Activated B cell treated with CpG ODN at 0.5 μM for 24 hours (primary cell): Measurements from ENCODE around the gene PLCD4. TPM values are rescaled to one million over a fixed set of nuclear protein-coding genes. Genes with fewer than 3 reads are reported as not detected.
A peak's percentile ranks its signal among the peaks of the same experiment; 100 is the strongest.

Experiments
- ATAC-seq: fragments of 200-7000 bp; cut with Tn5 transposase; one replicate; pipeline ENCODE4 v1.10.0; 2021; ENCODE audit warnings: low read depth, mild to moderate bottlenecking, moderate library complexity
- CTCF ChIA-PET: fragments of 350-600 bp; sonication (Branson Sonifier 250); formaldehyde crosslinking; loops from one replicate; lab custom pipeline; 2021; ENCODE audit warnings: antibody characterized with exemption; lab: Charles Lee
- POLR2A ChIA-PET: fragments of 350-600 bp; sonication (Branson Sonifier 250); formaldehyde crosslinking; loops from one replicate; lab custom pipeline; 2021; ENCODE audit warnings: antibody characterized with exemption; lab: Charles Lee
- DNase-seq: peaks from one replicate; pipeline ENCODE4 v3.0.0; 2022
- H3K27ac Mint-ChIP-seq: one replicate; pipeline ENCODE4 v1.8.0; 2020; ENCODE audit warnings: mixed read lengths
- H3K27me3 Mint-ChIP-seq: one replicate; pipeline ENCODE4 v1.8.0; 2021; ENCODE audit warnings: mixed read lengths
- H3K36me3 Mint-ChIP-seq: one replicate; pipeline ENCODE4 v1.8.0; 2021; ENCODE audit warnings: low read depth, mixed read lengths
- H3K4me1 Mint-ChIP-seq: one replicate; pipeline ENCODE4 v1.8.0; 2021; ENCODE audit warnings: mixed read lengths
- H3K4me3 Mint-ChIP-seq: one replicate; pipeline ENCODE4 v1.8.0; 2020; ENCODE audit warnings: mild to moderate bottlenecking, mixed read lengths
- H3K9me3 Mint-ChIP-seq: one replicate; pipeline ENCODE4 v1.8.0; 2020; ENCODE audit warnings: mixed read lengths
- intact Hi-C: fragments of 100-400 bp; cut with micrococcal nuclease; formaldehyde crosslinking; loops from one replicate; pipeline ENCODE4 v1.15.1; 2024
- total RNA-seq: library from RNA; stranded (reverse); gene quantifications from 2 replicates; pipeline ENCODE4 v1.2.3, GENCODE V29; 2022
- TF ChIP-seq, protein P1 (sequence below): fragments of 200-600 bp; IDR thresholded peaks from one replicate; pipeline ENCODE4 v1.8.0; 2022; ENCODE audit warnings: antibody characterized with exemption, mild to moderate bottlenecking

The PLCD4 gene
- total RNA-seq, 1 donor from 2014 or later = 0.64 TPM

DNA sequence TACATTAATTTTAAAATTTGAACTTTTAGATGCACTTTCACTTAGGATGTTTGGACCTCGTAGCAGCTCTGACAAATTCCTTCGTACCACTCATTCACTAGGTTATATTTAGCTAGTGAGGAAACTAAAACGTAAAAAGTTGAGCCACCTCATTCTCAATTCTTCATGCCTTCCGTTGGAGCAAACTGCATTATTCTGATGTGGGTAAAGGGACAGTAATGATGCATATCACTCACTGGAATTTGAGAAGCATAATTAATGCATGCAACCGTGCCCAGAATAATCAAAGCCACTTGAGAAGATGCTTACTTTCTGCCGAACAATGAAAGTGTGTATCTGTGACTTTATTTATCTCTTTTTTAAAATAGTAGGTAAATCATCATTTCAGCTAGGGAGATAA lies 36.8 kb upstream of the PLCD4 start:
- TF ChIP-seq, protein P1, sequence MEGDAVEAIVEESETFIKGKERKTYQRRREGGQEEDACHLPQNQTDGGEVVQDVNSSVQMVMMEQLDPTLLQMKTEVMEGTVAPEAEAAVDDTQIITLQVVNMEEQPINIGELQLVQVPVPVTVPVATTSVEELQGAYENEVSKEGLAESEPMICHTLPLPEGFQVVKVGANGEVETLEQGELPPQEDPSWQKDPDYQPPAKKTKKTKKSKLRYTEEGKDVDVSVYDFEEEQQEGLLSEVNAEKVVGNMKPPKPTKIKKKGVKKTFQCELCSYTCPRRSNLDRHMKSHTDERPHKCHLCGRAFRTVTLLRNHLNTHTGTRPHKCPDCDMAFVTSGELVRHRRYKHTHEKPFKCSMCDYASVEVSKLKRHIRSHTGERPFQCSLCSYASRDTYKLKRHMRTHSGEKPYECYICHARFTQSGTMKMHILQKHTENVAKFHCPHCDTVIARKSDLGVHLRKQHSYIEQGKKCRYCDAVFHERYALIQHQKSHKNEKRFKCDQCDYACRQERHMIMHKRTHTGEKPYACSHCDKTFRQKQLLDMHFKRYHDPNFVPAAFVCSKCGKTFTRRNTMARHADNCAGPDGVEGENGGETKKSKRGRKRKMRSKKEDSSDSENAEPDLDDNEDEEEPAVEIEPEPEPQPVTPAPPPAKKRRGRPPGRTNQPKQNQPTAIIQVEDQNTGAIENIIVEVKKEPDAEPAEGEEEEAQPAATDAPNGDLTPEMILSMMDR = no peak
- DNase-seq (no peak), ATAC-seq (no peak)
- no peaks in the 10 kb centered on the region for H3K27me3 Mint-ChIP-seq
- no peaks in the 10 kb centered on the region for H3K9me3 Mint-ChIP-seq
- H3K27ac Mint-ChIP-seq = peak overlapping the region; percentile 47
- peaks cover 61% of the 10 kb centered on the region for H3K36me3 Mint-ChIP-seq
- H3K4me3 Mint-ChIP-seq = peak overlapping the region; percentile 97
- peaks cover 45% of the 10 kb centered on the region for H3K4me1 Mint-ChIP-seq
- intact Hi-C loops = no loop called here
- ChIA-PET POLR2A (interaction anchor here (0.5 to 0.7 kb wide), 3 partner anchors 87 to 817 kb away, joined by 3 to 5 read pairs (median 4); no protein-coding TSS in a partner anchor), CTCF (no interaction called here)

DNA sequence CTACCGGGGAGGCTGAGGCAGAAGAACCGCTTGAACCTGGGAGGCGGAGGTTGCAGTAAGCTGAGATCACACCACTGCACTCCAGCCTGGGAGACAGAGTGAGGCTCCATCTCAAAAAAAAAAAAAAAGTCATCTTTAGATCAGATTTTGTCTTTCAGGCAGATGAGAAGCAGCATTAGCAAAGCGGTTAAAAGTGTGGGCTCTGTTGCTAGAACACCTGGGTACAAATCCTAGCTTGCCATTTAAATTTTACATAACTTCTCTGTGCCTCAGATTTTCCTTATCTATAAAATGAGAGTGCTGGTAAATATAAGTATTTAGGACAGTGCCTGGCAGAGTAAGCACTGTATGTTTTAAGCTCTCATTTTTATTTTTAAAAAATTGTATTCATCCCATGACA lies 30.8 kb upstream of the PLCD4 start:
- Mint-ChIP-seq H3K4me1 (peaks cover 24% of the 10 kb centered on the region), H3K4me3 (no peak overlapping the region), H3K36me3 (peaks cover 50% of the 10 kb centered on the region), H3K9me3 (no peaks in the 10 kb centered on the region), H3K27me3 (no peaks in the 10 kb centered on the region), H3K27ac (no peak overlapping the region)
- intact Hi-C loops = no loop called here
- TF ChIP-seq, protein P1 = no peak
- ChIA-PET CTCF (no interaction called here), POLR2A (interaction anchor here (1.0 kb wide), 1 partner anchor 169 kb away, joined by 3 read pairs; no protein-coding TSS in a partner anchor)
- DNase-seq = no peak
- ATAC-seq = no peak

DNA sequence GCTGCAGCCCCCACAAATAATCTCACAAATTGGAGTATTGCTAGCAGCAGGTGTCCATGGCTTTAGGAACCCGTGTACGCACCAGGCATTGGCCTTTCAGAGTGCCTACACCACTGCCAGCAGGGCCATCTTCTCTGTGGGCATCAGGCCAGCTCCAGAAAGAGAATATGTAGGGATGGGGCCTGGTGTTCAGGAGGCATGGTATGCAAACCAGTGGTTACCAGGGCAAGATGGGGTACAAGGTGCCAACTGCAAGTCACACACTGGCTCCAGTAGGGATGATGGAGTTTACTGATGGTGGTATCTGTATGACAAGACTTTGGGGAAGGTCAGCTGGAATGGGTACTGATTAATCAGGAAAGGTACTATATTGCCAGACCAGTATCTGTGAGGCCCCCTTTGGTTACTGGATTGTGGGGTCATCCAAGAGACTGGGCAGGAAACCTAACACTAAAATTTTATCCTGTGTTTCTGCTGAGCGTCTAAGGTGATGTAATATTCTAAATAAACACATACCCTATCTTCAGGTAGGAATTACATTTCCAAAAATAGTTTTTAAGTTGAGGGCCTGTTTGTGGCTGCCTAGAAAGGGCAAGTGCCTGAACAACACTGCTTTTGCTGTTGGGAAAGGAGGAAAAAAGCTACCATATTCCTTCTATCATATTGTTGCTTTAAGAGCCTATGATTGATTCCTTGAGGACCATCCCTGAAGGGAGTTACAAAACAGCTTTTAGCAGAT lies 30.0 kb upstream of the PLCD4 start:
- Mint-ChIP-seq H3K36me3 (peaks cover 51% of the 10 kb centered on the region), H3K9me3 (no peaks in the 10 kb centered on the region), H3K4me3 (no peak overlapping the region), H3K27ac (no peak overlapping the region), H3K27me3 (no peaks in the 10 kb centered on the region), H3K4me1 (peaks cover 24% of the 10 kb centered on the region)
- ChIA-PET CTCF (no interaction called here), POLR2A (interaction anchor here (1.0 to 1.4 kb wide), 2 partner anchors 82 to 169 kb away, joined by 3 read pairs; partner anchors contain the start of genes BCS1L and ZNF142)
- ATAC-seq (no peak), DNase-seq (no peak)
- intact Hi-C loops = no loop called here
- TF ChIP-seq, protein P1 = no peak

DNA sequence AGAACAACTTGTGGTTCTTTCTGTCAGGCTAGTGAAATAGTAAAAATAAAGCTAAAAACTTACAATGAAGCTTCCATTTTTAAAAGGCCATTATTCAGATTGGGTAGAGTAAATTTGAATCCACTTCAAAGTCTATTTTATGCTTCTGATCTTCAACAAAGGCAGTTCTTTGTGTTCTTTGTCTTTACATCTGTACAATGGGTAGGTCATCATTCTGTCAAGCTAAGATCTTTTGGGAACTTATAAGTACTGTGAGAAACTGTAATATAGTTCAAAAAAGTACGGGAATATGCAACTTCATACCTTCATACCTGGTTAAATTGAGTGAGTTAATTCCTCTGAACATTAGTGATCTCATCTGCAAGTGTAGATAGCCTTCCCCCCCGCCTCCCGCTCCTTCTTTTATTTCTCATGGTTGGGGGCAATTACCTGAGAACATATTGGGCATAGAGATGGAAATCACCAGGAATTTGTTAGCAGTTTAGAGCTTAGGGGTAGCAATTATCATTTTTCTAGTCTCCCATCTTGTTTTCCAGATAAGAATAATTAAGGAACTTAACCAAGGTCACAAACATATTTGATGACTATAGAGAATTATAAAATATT lies 29.3 kb upstream of the PLCD4 start:
- DNase-seq (no peak), ATAC-seq (no peak)
- Mint-ChIP-seq H3K4me3 (no peak overlapping the region), H3K27me3 (no peaks in the 10 kb centered on the region), H3K9me3 (no peaks in the 10 kb centered on the region), H3K36me3 (peaks cover 54% of the 10 kb centered on the region), H3K4me1 (peaks cover 24% of the 10 kb centered on the region), H3K27ac (no peak overlapping the region)
- ChIA-PET POLR2A (interaction anchor here (1.4 kb wide), 1 partner anchor 81 kb away, joined by 3 read pairs; the partner anchor contains the start of genes BCS1L and ZNF142), CTCF (no interaction called here)
- TF ChIP-seq, protein P1 = no peak
- intact Hi-C loops = no loop called here

DNA sequence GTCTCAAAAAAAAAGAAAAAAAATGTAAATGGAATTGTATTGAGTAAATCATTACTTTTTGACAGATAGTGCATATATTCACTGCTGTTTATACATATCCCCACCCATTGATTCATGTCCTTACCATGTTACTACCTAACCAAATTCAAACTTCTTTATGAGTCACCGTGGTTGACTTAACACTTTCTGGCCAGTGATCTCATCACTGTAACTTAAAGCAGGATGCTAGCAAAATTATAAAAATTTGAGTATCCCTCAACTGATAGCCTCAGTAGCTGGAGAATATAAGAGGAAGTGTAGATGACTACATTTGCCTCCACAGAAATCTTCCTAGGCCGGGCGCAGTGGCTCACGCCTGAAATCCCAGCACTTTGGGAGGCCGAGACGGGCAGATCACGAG lies 25.6 kb upstream of the PLCD4 start:
- no peak overlapping the region for H3K4me3 Mint-ChIP-seq
- no peak overlapping the region for H3K27ac Mint-ChIP-seq
- DNase-seq (no peak), ATAC-seq (no peak)
- H3K27me3 Mint-ChIP-seq = no peaks in the 10 kb centered on the region
- H3K9me3 Mint-ChIP-seq = no peaks in the 10 kb centered on the region
- H3K36me3 Mint-ChIP-seq = peaks cover 67% of the 10 kb centered on the region
- ChIA-PET CTCF (no interaction called here), POLR2A (no interaction called here)
- TF ChIP-seq, protein P1 = no peak
- H3K4me1 Mint-ChIP-seq = peaks cover 22% of the 10 kb centered on the region
- intact Hi-C loops = no loop called here
